Medulla oblongata (tissue), 1 donor: ENCODE measurements around the gene DNAJC28.
"Not testable (repeated sequence)": the region's sequence is repeated elsewhere in the genome, so short reads cannot be mapped to it uniquely, and the experiment has no call there.

Experiments used
- DNase-seq: peaks from one replicate; pipeline ENCODE4 v3.0.0-alpha.2; 2015; ENCODE audit errors: extremely low spot score

The DNAJC28 gene, protein sequence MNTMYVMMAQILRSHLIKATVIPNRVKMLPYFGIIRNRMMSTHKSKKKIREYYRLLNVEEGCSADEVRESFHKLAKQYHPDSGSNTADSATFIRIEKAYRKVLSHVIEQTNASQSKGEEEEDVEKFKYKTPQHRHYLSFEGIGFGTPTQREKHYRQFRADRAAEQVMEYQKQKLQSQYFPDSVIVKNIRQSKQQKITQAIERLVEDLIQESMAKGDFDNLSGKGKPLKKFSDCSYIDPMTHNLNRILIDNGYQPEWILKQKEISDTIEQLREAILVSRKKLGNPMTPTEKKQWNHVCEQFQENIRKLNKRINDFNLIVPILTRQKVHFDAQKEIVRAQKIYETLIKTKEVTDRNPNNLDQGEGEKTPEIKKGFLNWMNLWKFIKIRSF

GRCh38 chr21:33491373-33492102, at the start of gene DNAJC28:
Gene DNAJC28, minus strand, starts transcription at chr21:33491716. Its CDS starts 2,323 bp downstream, at chr21:33489393.
- DNase-seq: peak; percentile 97

- DNase-seq: no peak
These were observed 49.7 kb upstream of the DNAJC28 start for GRCh38 chr21:33541105-33541711.

GRCh38 chr21:33540711-33541104, 49.2 kb upstream of the DNAJC28 start:
- DNase-seq: no peak

DNA sequence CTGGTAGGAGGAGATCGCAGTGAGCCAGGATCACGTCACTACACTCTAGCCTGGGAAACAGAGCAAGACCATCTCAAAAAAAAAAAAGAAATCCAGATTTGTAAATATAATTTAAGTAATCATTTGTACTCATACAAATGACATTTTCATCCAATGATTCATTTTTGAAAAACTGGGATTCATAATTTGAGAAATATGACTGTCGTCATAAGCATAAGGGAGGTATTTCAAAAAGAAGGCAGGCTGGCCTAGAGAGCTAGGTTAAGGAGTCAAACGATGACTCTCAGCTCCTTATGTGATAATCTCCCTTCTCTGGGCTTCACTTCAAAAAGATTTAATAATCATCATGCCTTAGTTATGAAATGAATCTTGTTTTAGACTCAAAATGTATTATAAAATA, 48.1 kb upstream of the DNAJC28 start:
- DNase-seq: no peak

- DNase-seq: no peak
These were observed 45.7 kb upstream of the DNAJC28 start for GRCh38 chr21:33537212-33537611.

GRCh38 chr21:33531007-33531406, 39.5 kb upstream of the DNAJC28 start:
- no peak for DNase-seq

DNA sequence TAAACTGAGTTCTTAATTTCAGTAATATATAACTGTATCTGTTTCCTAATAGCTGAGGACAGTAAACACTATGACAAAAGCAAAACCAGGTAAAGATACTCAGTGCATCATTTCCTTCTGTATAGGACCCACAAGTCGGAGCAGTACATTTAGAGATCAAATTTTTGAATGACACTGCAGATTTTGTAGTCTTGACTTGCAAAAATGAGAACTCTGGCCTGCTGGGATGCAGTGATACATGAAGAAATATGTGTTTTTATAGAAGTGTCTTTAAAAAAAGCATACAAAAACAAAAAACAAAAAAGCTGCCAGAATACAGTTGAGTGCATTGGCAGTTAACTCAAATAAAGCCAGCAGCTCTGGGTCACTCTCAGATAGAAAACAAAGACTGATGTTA, 31.4 kb upstream of the DNAJC28 start:
- no peak for DNase-seq

- no peak for DNase-seq
These were observed 30.9 kb upstream of the DNAJC28 start for GRCh38 chr21:33522297-33522952.

DNA sequence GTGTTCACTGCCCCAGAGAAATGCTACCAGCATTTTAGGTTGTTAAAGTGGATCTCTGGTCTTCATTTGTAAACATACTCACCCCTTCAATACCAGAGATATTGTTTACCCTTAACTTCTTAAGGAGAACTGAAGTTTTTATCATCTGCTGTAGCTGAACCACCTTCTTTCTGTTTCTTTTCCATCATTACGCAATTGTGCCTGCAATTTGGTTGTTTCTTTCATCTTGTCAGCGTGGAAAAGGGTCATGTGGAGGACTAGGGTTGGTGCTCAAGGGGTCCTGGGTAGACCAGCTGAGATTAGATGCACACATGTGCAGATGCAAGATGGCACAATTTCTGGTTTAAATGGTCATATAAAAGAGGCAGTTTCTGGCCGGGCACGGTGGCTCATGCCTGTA, 27.4 kb upstream of the DNAJC28 start:
- no peak for DNase-seq

DNA sequence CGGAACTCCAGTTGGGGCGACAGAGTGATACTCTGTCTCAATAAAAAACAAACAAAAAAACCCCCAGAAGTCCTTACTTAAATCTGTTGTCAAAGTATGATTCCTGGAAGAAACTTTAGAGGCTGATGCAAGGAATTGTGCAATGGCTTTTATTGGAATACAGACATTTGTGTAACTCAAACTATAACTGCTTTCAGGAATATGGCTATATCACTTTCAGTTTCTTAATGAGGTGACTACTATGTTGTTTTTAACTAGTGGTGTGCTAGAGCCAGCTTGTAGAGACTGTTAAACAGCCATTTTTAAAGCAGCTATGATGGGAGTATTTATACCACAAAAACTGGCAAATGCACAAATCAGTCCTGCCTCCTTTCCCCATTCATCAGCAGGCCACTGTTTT, 22.7 kb upstream of the DNAJC28 start:
- DNase-seq: no peak

DNA sequence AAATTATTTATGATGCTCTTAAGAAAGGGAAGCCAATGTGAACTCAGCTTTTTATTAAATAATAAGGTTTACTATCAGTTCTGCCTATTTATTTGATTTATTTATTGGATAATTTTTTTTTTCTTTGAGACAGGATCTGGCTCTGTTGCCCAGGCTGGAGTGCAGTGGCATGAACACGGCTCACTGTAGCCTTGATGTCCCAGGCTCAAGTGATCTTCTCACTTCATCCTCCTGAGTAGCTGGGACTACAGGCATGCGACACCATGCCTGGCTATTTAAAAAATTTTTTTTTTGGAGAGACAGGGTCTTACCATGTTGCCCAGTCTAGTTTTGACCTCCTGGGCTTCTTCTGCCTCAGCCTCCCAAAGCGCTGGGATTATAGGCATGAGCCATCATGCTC, 21.0 kb upstream of the DNAJC28 start:
- no peak for DNase-seq

DNA sequence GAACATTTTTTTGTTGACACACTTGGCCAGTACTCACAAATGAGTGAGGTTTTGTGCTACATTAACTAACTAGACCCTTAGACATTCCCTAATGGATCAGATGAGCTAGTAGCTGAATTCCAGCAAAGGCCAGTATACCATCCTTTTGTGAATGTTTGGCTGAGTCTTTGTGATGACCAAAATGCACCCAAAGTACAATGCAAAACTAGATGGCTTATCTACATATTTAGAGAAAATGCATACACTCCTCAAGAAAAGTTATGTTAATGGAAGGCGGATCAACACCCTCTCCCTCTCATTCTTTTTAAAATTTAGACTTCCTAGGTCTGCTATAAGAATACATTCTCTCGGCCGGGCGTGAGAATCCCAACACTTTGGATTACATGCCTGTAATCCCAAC, 20.1 kb upstream of the DNAJC28 start:
- DNase-seq: no peak

DNA sequence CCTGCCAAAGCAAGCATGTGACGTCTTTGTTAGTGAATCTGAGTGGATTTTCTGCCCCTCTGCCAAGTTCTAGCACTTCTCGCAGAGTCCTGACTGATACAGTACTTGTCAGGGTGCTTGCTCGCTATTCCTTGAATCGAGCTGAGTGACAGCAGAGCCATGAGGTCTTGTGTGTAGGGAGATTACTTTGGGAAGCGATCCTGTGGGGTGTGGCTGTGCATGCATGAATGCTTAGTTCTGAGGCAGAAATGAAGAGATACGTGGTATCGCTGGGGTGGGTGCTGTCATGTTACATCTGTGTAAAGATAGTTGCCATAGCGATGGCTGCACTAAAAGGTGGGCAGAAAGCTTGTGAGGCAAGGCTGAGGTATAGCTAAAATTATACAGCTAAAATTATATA, 19.3 kb upstream of the DNAJC28 start:
- no peak for DNase-seq

DNA sequence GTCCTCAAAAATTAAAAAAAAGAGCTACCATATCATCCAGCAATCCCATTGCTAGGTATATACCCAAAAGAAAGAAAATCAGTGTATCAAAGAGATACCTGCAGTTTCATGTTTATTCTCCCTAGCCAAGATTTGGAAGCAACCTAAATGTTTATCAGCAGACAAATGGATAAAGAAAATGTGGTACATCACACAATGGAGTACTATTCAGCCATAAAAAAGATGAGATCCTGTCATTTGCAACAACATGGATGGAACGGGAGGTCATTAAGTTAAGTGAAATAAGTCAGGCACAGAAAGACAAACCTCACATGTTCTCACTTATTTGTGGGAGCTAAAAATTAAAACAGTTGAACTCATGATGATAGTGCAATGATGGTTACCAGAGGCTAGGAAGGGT, 15.5 kb upstream of the DNAJC28 start:
- not testable (repeated sequence) for DNase-seq

DNA sequence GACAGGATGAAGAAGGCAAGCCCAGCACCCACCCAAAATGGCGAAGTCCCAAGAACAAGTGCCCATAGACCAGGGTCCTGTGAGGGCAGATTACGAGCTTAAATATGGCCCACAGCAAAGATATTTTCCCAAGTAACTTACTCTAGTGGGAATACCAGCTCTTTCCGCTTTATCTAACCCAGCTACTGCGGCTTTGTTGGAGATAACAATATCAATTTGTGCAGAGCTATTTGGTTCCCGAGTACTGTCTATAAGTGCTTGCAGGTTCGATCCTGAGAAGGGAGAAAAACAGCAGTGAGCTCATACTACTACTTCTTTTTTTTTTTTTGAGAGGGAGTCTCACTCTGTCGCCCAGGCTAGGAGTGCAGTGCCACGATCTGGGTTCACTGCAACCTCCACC, 14.3 kb upstream of the DNAJC28 start:
- DNase-seq: no peak

DNA sequence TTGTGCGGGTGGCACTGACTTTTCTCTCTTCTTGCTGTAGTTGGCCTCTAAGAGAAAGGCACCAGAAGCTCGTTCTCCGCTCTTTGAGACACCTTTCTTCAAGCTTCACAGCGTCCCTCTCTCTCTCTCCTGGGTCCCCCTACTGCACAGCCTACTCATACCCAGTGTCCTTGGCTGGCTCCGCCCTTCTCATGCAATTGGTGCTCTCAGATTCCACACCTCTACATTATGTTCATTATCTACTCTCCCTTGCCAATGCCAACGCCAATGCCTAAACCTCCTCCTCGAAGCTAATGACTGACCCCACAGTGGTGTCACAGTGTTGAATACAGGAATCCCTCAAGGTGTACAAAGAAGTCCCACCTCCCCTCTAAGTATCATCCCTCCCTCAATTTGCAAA, 4.8 kb upstream of the DNAJC28 start:
- no peak for DNase-seq

DNA sequence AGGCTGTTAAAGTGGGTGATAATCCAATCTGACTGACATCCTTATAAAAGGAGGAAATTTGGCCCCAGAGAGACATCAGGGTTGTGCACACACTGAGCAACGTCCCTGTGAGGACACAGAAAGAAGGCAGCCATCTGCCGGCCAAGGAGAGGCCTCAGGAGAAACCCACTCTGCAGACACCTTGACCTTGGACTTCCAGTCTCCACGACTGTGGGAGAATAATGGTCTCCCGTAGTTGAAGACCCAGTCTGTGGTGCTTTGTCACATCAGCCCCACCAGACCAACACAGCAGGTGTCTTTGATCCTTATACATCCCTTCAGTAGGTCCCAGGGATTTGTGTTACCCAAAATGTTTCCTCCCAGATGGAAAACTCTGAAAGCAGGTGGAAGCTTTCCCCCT, 4.2 kb upstream of the DNAJC28 start:
- no peak for DNase-seq

- DNase-seq: no peak
These were observed 2.2 kb upstream of the DNAJC28 start for GRCh38 chr21:33493756-33494155.

DNA sequence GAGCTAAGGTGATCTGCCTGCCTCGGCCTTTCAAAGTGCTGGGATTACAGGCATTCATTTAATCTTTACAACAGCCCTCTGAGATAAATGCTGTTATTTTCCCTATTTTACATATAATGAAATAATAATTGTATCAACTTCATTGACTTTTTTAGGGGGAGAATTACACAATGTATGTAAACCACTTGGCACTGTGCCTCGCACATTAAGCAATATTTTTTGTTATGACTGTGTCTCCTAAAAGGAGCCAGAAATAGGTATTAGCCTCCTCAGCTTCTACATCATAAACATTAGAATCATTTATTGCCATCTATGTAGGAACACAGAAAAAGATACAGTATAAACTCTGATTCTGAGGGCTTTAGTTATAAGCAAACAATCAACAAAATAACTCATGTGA, 1.1 kb upstream of the DNAJC28 start:
- no peak for DNase-seq

DNA sequence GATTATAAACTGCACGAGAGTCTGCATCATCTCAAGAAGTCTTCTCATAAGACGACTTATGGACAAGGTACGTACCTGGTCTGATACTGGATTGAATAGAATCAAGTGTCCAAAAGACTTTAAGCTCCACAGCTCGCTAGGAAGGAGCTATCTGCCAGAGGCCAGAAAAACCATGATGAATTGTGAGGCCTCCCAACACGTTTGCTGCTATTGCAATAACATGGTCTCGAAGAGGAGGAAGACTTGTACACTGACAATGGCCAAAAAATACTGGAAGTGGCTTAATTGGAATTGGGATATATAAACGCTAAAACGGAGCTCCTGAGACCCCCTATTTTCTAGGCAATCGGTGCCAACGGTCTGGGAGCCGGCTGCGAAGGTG, 534 bp downstream of the DNAJC28 start:
- DNase-seq: peak; percentile 27

DNA sequence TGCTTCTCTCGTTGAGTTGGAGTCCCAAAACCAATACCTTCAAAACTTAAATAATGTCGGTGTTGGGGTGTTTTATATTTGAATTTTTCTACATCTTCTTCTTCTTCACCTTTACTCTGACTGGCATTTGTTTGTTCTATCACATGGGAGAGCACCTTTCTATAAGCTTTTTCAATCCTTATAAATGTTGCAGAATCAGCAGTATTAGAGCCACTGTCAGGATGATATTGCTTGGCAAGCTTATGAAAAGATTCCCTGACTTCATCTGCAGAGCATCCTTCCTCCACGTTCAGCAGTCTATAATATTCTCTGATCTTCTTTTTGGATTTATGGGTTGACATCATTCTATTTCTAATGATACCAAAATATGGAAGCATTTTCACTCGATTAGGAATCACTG, 2.6 kb downstream of the DNAJC28 start:
- DNase-seq: no peak

GRCh38 chr21:33487996-33488395, 3.5 kb downstream of the DNAJC28 start:
- DNase-seq: no peak
